ENCODE measurements around the gene MRPS6.

The MRPS6 gene

DNA sequence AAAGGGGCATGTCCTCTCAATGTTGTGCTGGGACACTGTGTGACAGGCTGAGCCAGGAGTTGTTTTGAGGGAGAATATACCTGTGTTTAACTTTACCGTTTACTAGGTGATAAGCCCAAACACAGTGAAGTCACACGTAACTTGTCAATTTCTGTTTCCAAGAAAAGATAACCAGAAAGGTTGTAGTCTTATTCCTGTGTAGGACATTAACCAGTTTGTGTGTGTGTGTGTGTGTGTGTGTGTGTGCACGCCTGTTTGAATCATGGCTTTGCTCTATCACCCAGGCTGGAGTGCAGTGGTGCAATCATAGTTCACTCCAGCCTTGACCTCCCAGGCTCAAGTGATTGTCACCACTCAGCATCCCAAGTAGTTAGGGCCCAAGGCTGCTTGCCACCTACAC is 83.6 kb downstream of the MRPS6 start:
- H3K4me3 ChIP-seq (ENCODE audit: low read depth, low read length): no peak overlapping the region
- TF ChIP-seq, protein P1, sequence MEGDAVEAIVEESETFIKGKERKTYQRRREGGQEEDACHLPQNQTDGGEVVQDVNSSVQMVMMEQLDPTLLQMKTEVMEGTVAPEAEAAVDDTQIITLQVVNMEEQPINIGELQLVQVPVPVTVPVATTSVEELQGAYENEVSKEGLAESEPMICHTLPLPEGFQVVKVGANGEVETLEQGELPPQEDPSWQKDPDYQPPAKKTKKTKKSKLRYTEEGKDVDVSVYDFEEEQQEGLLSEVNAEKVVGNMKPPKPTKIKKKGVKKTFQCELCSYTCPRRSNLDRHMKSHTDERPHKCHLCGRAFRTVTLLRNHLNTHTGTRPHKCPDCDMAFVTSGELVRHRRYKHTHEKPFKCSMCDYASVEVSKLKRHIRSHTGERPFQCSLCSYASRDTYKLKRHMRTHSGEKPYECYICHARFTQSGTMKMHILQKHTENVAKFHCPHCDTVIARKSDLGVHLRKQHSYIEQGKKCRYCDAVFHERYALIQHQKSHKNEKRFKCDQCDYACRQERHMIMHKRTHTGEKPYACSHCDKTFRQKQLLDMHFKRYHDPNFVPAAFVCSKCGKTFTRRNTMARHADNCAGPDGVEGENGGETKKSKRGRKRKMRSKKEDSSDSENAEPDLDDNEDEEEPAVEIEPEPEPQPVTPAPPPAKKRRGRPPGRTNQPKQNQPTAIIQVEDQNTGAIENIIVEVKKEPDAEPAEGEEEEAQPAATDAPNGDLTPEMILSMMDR (IDR thresholded peaks at IDR 0.05; ENCODE audit: borderline replicate concordance, insufficient read depth, low read depth, low read length): no peak

DNA sequence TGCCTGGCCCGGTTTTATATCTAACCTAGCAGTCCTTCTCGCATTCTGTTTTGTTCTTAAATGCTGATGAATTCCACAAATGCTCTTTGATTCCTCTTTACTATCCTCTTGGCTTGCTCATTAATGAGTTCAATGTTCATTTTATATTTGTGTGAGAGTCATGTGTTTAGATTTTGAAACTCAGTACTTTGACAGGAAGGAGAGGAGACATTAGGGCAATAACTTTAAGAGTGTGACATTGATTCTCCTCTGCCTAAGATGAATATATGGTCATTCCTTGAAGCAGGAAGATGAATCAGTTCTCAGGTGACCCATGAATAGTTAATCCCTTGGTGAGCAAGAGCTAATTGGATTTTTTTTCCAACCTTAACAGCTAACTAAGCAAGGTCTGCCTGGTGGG is 84.1 kb downstream of the MRPS6 start:
- TF ChIP-seq, protein P1 (IDR thresholded peaks at IDR 0.05; ENCODE audit: borderline replicate concordance, insufficient read depth, low read depth, low read length): no peak
- no peak overlapping the region for H3K4me3 ChIP-seq (ENCODE audit: low read depth, low read length)

GRCh38 chr21:34158866-34159835 is 85.8 kb downstream of the MRPS6 start:
- no peak overlapping the region for H3K4me3 ChIP-seq (ENCODE audit: low read depth, low read length)
- TF ChIP-seq, protein P1 (IDR thresholded peaks at IDR 0.05; ENCODE audit: borderline replicate concordance, insufficient read depth, low read depth, low read length): no peak

DNA sequence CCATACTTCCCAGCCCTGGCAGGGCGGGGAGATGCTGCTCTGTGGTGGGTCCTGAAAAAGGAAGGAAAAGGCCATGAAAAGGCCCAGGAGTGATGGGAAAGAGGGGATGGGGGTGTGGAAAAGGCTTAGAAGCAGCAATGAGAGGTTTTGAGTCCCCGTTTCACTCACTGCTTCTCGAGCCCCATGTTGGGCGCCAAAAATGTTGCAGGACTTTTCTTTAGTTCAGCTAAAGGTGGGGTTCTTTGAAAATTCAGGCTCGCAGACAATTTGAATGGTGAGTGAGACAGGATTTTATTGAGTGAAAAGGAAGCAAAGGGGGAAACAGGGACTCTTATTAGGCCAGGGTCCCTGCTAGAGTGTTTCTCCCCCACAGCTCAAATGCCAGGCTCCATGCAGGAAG is 93.1 kb downstream of the MRPS6 start:
- TF ChIP-seq, protein P1 (IDR thresholded peaks at IDR 0.05; ENCODE audit: borderline replicate concordance, insufficient read depth, low read depth, low read length): no peak
- no peak overlapping the region for H3K4me3 ChIP-seq (ENCODE audit: low read depth, low read length)

DNA sequence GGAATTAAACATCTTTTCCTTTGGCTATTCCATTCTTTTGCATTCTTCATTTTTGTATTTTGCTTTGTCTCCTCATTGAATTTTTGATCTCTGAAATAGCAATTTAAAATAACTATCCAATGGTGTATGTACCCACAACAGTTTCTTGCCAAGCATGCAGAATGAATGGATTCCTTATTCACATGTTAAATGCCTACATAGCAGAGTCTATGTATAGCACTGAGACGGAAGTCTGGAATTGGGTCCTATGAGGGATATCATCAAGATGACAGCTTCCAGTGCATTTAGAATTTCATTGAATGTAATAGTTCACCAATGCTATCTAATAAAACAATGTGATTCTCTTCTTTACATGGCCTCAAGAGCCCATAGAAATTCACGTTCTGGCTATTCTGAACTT is 97.5 kb downstream of the MRPS6 start:
- no peak overlapping the region for H3K4me3 ChIP-seq (ENCODE audit: low read depth, low read length)
- TF ChIP-seq, protein P1 (IDR thresholded peaks at IDR 0.05; ENCODE audit: borderline replicate concordance, insufficient read depth, low read depth, low read length): no peak

DNA sequence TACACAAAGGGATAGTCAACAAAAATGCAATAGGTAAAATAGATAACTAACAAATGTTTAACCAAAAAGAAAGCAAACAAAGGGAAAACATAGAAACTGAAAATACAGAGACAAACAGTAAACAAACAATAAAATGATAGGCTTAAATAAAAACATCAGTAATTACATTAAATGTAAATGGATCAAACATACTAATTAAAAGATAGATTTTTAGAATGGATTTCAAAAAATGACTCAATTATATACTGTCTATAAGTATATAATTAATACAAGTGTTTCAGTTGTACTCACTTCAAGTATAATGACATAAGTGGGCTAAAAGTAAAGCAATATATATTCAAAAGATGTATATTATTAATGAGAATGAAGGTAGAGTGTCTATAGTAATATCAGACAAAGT is 101.1 kb downstream of the MRPS6 start:
- H3K4me3 ChIP-seq (ENCODE audit: low read depth, low read length): no peak overlapping the region
- TF ChIP-seq, protein P1 (IDR thresholded peaks at IDR 0.05; ENCODE audit: borderline replicate concordance, insufficient read depth, low read depth, low read length): no peak

- TF ChIP-seq, protein P1 (IDR thresholded peaks at IDR 0.05; ENCODE audit: borderline replicate concordance, insufficient read depth, low read depth, low read length): no peak
- H3K4me3 ChIP-seq (ENCODE audit: low read depth, low read length): no peak overlapping the region
These were observed 103.1 kb downstream of the MRPS6 start for GRCh38 chr21:34176448-34176847.

Measured in GM12875 (cell line).